ENCODE measurements around the gene NKIRAS2. TPM values are rescaled to one million over a fixed set of nuclear protein-coding genes. Genes with fewer than 3 reads are reported as not detected.

NKIRAS2 gene
- total RNA-seq, 3 donors from 2014 or later, result 29.5 to 34.9 (median 31.1) TPM

DNA sequence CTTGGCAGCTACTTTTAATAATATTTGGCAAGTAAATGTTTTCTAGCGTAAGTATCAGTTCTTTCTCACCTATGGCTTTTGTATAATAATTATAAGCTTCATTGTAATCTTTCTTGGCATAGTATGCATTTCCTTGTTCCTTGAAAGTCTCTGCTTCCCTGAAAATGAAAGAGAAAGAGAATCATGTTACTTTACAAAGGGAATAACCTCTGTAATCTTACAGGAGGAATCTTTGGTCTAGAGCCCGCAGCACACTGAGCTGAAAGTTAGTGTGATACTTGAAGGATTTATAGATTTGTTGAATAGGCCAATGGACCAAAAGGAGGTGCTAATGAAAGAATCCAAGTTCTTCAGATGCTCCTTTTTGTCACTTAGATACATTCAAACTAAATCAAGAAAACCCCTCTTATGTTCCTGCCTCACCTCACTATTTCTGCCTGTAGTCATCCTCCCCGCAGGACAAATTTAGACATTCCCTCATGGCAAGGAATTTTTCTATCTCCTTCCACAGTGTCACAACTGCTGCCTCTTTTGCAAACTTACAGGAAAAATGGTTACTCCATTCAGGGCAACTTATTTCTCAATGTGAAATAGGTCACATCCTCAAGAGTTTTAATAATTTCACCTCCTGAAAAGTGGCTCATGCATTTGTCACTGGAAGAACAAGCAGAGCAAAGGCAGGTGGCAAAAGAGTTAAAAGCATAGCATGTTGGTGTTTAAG is 19.3 kb upstream of the NKIRAS2 start:
- peak; percentile 89 for ATAC-seq
- no peak for DNase-seq
- Histone ChIP-seq H3K4me3 (no peak overlapping the region), H3K4me1 (ENCODE audit: low read depth) (peaks cover 35% of the 10 kb centered on the region), H3K36me3 (ENCODE audit: low read depth) (peaks cover 14% of the 10 kb centered on the region), H3K9me3 (no peaks in the 10 kb centered on the region)
- TF ChIP-seq, protein P1, sequence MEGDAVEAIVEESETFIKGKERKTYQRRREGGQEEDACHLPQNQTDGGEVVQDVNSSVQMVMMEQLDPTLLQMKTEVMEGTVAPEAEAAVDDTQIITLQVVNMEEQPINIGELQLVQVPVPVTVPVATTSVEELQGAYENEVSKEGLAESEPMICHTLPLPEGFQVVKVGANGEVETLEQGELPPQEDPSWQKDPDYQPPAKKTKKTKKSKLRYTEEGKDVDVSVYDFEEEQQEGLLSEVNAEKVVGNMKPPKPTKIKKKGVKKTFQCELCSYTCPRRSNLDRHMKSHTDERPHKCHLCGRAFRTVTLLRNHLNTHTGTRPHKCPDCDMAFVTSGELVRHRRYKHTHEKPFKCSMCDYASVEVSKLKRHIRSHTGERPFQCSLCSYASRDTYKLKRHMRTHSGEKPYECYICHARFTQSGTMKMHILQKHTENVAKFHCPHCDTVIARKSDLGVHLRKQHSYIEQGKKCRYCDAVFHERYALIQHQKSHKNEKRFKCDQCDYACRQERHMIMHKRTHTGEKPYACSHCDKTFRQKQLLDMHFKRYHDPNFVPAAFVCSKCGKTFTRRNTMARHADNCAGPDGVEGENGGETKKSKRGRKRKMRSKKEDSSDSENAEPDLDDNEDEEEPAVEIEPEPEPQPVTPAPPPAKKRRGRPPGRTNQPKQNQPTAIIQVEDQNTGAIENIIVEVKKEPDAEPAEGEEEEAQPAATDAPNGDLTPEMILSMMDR (IDR thresholded peaks at IDR 0.05), result no peak
- intact Hi-C loops (cut with DNase I, micrococcal nuclease), result no loop called here

DNA sequence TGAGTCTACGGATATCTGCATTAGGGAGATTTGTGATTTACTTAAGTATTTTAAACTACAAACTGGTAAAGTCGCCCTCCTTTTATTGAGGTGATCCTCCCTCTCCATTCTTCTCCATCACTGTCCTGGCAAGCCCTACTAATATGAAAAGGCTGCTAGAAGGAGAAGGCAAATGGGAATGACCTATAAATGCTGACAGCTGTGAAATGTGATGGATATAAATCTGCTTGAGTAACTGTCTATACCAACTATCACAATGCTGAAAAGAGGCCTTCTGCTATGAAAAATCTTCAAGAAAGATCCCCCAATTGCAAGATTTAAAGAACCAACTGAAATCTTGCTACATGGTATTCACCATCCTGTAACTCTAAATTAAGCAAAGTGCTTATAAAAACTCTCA is 18.2 kb upstream of the NKIRAS2 start:
- ATAC-seq (no peak), DNase-seq (no peak)
- intact Hi-C loops (cut with DNase I, micrococcal nuclease), result no loop called here
- no peaks in the 10 kb centered on the region for H3K9me3 ChIP-seq
- H3K4me3 ChIP-seq, result no peak overlapping the region
- H3K36me3 ChIP-seq (ENCODE audit: low read depth), result peaks cover 7% of the 10 kb centered on the region
- H3K4me1 ChIP-seq (ENCODE audit: low read depth), result peaks cover 35% of the 10 kb centered on the region
- TF ChIP-seq, protein P1 (IDR thresholded peaks at IDR 0.05), result no peak

DNA sequence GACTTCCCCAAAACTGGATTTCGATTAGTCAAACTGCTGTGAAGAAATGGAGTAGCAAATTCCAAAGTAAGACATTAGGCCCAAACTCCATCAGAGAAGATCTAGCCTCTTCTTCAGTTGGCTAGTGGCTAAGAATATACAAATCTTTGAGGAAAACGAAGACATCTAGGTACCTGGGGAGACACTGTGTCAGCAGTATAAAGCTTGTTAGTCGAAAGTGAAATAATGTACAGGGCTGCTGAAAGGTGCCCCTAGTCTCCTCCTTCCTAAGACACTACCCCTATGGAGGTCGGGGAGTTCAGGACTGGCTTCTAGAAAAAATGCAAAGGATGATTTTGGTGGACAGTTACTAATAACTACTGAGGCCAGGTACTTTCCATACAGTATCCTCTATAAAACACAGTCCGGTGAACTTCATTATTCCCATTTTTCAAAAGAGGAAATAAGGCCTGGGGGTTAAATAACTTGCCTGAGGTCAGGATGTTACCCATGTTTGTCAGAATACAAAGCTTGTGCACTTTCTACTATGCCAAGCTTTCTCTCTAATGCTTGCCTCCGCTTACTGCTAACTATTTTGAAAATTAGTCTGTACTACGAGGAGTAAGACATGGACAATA is 17.6 kb upstream of the NKIRAS2 start:
- Histone ChIP-seq H3K4me3 (no peak overlapping the region), H3K4me1 (ENCODE audit: low read depth) (peaks cover 35% of the 10 kb centered on the region), H3K9me3 (no peaks in the 10 kb centered on the region), H3K36me3 (ENCODE audit: low read depth) (peaks cover 7% of the 10 kb centered on the region)
- intact Hi-C loops (cut with DNase I, micrococcal nuclease), result no loop called here
- DNase-seq (no peak), ATAC-seq (no peak)
- TF ChIP-seq, protein P1 (IDR thresholded peaks at IDR 0.05), result no peak

DNA sequence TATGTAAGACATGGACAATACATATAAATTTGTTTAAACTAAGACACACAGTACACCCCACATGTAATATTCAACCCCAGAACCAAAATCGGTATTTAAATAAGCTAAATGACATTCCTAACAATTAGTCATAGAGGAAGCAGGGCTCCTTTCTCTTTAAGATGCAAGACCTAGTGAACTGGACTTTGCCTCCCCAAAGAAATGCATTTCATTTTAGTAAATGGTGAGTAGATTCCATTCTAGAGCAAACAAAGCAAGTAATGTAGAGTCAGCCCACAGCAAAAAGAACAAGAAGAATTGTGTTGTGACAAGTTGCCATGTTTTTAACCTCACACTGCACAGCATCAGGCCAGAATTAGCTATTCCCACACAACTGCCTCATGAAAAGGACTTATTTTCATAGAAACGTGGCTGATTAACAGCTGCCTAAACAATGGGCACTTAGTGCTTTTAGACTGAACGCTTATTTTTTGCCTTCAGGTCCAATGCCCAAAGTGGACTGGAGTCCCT is 17.0 kb upstream of the NKIRAS2 start:
- peaks cover 35% of the 10 kb centered on the region for H3K4me1 ChIP-seq (ENCODE audit: low read depth)
- TF ChIP-seq, protein P1 (IDR thresholded peaks at IDR 0.05), result no peak
- H3K4me3 ChIP-seq, result no peak overlapping the region
- DNase-seq (no peak), ATAC-seq (peak; percentile 81)
- intact Hi-C loops (cut with DNase I, micrococcal nuclease), result no loop called here
- no peaks in the 10 kb centered on the region for H3K9me3 ChIP-seq
- peaks cover 5% of the 10 kb centered on the region for H3K36me3 ChIP-seq (ENCODE audit: low read depth)

DNA sequence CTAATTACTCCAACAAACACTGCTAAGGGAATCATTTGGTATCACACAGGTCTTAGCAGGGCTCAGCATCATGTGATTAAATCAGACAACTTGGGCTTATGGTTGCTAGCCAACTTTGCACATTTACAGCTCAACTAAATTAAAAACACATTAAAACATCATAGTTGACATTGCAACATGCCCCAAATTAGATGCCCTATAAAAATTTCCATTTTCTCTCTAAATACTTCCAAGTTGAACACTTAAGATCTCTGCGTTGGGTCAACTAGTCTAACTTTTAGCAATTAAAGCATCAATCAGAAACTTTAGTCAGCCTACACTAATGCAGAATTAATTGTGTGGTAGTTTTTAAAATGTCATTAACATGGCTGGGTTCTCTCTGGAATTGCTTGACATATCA is 14.7 kb upstream of the NKIRAS2 start:
- H3K4me1 ChIP-seq (ENCODE audit: low read depth), result peaks cover 32% of the 10 kb centered on the region
- DNase-seq (no peak), ATAC-seq (no peak)
- intact Hi-C loops (cut with DNase I, micrococcal nuclease), result no loop called here
- no peaks in the 10 kb centered on the region for H3K9me3 ChIP-seq
- TF ChIP-seq, protein P1 (IDR thresholded peaks at IDR 0.05), result no peak
- H3K36me3 ChIP-seq (ENCODE audit: low read depth), result no peaks in the 10 kb centered on the region
- no peak overlapping the region for H3K4me3 ChIP-seq
